Cardiac fibroblast (primary cell): ENCODE results near the gene CNGA3.

Source experiments
- DNase-seq, 2 donors: peaks; one replicate each; pipeline versions ENCODE4 v3.0.0 to v3.0.0-alpha.2; 2010; ENCODE audit warnings: low read depth in 2 of 2
- H3K4me3 ChIP-seq, 2 donors: replicated peaks in 1 of 2; 1 replicate in 1 of 2; 2 replicates in 1 of 2; pipeline ENCODE4 v1.5.1; 2011; ENCODE audit warnings: low read depth in 2 of 2, low read length in 2 of 2, mild to moderate bottlenecking in 2 of 2, moderate library complexity in 1 of 2
- CTCF ChIP-seq: IDR thresholded peaks from one replicate; pipeline ENCODE4 v1.5.1; 2011; ENCODE audit warnings: low read depth, mild to moderate bottlenecking, low read length, inconsistent platforms

The CNGA3 gene

GRCh38 chr2:98391581-98392270, 45.5 kb downstream of the CNGA3 start:
- DNase-seq, result no peak
- H3K4me3 ChIP-seq, result no peak overlapping the region
- no peak for TF ChIP-seq CTCF

GRCh38 chr2:98393354-98393753, 47.1 kb downstream of the CNGA3 start:
- no peak for DNase-seq
- no peak overlapping the region for H3K4me3 ChIP-seq
- no peak for TF ChIP-seq CTCF

- DNase-seq, result peak; percentile 51 to 58
- no peak overlapping the region for H3K4me3 ChIP-seq
- TF ChIP-seq CTCF, result no peak
These were observed 48.4 kb downstream of the CNGA3 start for GRCh38 chr2:98394595-98395153.

- H3K4me3 ChIP-seq, result no peak overlapping the region
- DNase-seq, result no peak
- TF ChIP-seq CTCF, result no peak
These were observed 49.7 kb downstream of the CNGA3 start for GRCh38 chr2:98395977-98396376.

- DNase-seq, result no peak
- no peak overlapping the region for H3K4me3 ChIP-seq
- TF ChIP-seq CTCF, result no peak
These were observed 50.6 kb downstream of the CNGA3 start for GRCh38 chr2:98396745-98397355.

GRCh38 chr2:98399140-98399539, 52.9 kb downstream of the CNGA3 start:
- no peak overlapping the region for H3K4me3 ChIP-seq
- no peak for DNase-seq
- TF ChIP-seq CTCF, result no peak
